Prostate gland (tissue), 2 donors: ENCODE results near the gene MUC5AC.
"Not testable (repeated sequence)": the region's sequence is repeated elsewhere in the genome, so short reads cannot be mapped to it uniquely, and the experiment has no call there.

ENCODE experiments used
- POLR2AphosphoS5 ChIP-seq: sonication (generic); formaldehyde crosslinking; IDR thresholded peaks from one replicate; pipeline ENCODE4 v1.6.1; 2017; ENCODE audit warnings: antibody characterized with exemption
- TF ChIP-seq, protein P1 (sequence below), 4 experiments: fragments of 200-600 bp in 2 of 4; fragments of 450-650 bp in 2 of 4; sonication (generic) in 2 of 4; IDR thresholded peaks; 1 replicate in 3 of 4; 2 replicates in 1 of 4; pipeline ENCODE4 v1.5.1; 2016 to 2019; ENCODE audit warnings: antibody characterized with exemption in 4 of 4, mild to moderate bottlenecking in 2 of 4, moderate library complexity in 2 of 4

- TF ChIP-seq POLR2AphosphoS5, result not testable (repeated sequence)
- TF ChIP-seq, protein P1, sequence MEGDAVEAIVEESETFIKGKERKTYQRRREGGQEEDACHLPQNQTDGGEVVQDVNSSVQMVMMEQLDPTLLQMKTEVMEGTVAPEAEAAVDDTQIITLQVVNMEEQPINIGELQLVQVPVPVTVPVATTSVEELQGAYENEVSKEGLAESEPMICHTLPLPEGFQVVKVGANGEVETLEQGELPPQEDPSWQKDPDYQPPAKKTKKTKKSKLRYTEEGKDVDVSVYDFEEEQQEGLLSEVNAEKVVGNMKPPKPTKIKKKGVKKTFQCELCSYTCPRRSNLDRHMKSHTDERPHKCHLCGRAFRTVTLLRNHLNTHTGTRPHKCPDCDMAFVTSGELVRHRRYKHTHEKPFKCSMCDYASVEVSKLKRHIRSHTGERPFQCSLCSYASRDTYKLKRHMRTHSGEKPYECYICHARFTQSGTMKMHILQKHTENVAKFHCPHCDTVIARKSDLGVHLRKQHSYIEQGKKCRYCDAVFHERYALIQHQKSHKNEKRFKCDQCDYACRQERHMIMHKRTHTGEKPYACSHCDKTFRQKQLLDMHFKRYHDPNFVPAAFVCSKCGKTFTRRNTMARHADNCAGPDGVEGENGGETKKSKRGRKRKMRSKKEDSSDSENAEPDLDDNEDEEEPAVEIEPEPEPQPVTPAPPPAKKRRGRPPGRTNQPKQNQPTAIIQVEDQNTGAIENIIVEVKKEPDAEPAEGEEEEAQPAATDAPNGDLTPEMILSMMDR (IDR thresholded peaks at IDR 0.05), result not testable (repeated sequence)
These were observed 32.1 kb downstream of the MUC5AC start for GRCh38 chr11:1189816-1190215.
